ELF-1 (cell line): ENCODE data around the gene PTPN4.

ENCODE experiments used
- DNase-seq: peaks from one replicate; pipeline ENCODE4 v3.0.0-alpha.2; 2016; ENCODE audit warnings: low read depth, low spot score

Gene PTPN4

DNA sequence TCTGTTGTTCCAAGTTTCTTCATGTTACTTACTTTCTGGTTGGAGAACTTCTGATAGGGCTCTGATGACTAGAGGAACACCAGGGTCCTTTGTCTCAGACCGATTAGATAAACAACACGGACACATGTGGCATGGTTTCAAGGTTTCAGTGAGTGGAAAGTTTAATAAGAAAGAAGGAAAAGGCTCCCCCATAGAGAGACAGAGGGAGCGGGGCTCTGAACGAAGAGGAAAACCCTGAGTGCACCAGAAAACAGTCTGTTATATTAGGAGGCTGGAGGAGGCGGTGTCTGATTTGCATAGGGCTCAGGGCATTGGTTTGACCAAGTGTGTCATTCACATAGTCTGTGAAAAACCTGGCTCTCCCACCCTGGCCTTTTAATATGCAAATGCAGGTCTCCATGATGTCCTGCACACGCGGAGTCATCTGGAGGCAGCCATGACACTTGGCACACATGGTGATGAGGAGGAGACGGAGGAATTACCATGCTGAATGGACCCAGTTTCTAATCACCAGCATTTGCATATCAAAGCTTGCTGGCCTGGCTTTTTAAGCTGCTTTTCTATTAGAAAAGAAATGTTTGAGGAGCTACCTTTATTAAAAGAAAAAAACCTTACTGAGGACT, 94.2 kb downstream of the PTPN4 start:
- DNase-seq = peak; percentile 42

DNA sequence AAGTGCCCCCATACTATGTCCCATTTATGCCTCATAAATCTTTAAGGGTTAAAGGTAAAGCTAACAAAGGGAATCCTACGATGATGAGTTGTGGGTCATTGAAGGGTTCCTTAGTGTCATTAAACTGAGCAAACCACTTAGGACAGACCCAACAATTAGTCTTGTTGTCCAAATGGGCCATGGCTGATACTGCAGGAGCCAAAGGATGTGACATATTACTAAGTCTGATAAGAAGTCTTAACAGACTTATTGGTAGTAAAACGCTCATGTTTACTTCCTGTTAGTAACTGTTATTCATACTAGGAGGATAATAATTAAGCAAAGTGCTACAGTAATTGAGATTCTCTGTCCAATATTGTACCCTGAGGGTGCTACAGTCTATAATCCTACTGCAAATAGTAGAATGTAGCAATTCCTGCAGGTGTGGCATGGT, 96.8 kb downstream of the PTPN4 start:
- DNase-seq = no peak

DNA sequence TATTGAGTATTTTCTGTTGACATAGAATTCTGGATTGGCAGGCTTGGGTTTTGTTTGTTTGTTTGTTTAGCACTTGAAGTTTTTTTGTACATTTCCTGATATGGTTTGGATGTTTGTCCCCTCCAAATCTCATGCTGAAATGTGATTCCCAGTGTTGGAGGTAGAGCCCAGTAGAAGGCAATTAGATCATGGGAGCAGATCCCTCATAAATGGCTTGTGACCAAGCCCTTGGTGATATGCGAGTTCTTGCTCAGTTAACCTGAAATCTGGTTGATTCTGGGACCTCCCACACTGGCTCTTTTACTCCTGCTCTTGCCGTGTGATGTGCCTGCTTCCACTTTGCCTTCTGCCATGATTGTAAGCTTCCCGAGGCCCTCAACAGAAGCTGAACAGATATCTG, 98.0 kb downstream of the PTPN4 start:
- DNase-seq = no peak

DNA sequence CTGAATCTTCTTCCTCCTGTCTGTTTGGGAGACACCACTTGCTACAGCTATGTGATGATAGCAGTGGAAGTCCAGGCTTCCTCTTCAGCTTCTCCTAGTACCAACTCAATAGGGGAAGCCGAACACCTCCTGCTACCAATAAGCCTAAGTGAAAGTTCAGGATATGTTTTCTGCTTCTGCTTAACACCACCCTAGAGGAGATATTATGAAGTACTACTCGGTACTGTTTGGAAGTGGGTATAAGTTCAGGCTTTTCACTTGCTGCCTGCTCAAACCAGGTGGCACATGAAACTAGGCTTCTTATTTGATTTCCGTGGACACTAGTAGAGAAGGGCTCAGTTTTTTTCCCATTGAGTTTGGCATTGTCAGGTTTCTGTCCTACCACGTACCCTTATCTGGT, 99.8 kb downstream of the PTPN4 start:
- no peak for DNase-seq

DNA sequence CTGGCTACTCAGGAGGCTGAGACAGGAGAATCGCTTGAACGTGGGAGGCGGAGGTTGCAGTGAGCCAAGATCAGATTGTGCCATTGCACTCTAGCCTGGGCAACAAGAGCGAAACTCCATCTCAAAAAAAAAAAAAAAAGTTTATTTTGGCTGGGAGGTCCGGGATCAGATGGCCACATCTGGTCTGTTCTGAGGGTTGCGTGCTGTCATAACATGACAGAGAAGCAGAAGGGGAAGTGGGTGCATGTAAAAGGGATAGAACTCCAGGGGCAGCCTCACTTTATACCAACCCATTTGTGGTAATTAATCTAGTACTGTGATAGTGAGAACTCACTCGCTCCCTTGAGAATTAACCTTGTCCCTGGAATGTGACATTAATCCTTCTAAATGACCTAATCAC, 101.2 kb downstream of the PTPN4 start:
- DNase-seq = no peak

DNA sequence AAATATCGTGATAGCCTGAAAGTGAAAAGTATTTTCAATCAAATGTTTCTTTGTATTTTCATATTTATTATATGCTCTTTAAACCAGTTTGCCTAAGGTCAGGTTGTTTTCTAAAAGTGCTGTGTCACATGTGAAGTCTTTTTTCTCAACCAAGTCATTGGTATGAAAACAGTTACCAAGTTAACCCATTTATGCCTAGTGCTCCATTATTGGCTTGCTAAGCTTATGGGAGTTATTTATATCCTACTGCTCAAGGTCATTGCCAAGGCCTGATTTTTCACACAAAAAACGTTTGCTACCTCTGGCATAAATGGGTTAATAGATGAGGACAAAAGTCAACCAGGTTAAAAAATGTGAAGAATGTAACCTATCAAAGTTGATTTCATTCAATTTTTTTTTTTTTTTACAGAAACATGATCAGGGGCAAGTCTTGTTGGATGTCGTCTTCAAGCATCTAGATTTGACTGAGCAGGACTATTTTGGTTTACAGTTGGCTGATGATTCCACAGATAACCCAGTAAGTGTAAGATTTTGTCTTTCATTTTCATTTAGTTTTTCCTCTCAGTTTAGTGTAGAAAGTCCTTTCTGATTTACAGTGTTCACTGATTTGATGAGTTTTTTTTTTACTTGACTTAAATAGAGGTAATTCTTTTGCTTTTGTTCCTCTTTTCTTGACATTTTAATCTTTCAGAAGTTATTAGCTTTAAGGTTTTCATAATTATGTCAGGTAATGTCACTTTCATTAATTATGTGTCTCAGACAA, 102.6 kb downstream of the PTPN4 start:
- no peak for DNase-seq

DNA sequence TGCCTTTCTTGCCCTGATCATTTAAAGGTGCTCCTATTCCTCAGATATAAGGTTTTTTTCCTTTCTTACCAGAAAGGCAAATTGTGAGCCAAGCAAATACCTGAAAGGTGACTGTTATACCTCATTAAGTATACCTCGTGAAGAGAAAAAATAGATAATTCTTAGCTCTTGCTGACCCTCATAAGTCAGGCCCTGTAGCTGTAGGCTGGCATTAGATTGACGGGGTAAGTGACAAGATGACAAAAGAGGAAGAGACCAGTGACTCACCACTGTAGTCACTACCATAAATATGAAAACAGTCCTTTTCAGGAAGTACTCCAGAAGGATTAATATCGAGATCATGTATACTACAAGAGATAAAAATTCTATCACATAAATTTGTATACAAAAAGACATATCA, 104.6 kb downstream of the PTPN4 start:
- DNase-seq = no peak

DNA sequence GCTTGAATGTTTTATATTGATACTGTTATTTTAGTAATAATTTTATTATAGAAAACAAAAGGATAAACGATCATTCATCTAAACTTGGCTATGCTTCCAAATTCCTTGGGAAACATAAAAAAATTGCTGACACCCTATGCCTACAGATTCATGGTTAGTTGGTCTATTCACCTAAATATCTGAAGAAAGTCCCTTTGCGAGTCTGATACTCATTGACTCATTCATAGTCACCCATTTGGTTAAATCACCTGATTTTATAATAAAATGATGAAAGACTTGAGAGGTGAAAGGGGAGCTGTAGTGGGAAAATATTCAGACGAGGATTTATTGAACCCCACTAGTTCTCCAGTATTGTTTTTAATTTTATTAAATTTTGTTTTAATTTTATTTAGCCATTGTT, 112.0 kb downstream of the PTPN4 start:
- DNase-seq = no peak

DNA sequence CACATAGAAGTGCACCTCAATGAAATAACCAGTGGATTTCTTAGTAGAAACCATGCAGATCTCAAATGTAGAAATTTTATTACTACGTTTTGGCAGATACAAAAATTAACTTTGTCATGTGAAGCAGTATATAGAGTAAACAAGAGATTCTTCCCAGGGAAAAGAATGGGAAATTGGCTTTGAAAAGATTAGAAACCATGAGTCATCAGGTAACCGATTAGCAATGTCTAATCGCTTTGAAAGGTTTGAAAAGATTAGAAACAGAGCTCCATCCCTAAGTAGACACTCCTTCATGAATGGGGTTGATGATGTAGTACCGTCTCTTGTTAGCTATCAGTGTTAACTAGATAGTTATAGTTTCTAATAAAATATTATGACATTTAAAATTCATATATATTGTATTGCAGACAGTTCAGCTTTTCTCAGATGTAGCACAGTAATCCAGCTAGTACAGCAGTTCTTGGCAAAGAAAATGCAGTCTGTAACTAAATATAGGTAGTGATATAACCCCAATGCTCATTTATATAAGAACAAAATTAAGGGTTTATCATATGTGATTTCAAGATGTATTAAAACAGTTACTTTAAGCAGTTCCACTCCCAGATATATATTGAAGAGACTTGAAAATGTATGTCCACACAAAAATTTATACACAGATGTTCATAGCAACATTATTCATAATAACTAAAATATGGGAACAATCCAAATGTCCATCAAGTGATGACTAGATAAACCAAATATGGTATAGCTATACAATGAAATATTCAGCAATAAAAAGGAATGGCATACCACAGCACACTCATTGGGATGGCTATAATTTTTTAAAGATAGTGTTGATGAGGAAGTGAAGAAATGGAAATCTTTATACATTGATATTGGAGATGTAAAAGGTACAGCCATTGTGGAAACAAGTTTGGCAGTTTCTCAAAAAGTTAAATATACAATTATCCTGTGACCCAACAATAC, 113.9 kb downstream of the PTPN4 start:
- no peak for DNase-seq

DNA sequence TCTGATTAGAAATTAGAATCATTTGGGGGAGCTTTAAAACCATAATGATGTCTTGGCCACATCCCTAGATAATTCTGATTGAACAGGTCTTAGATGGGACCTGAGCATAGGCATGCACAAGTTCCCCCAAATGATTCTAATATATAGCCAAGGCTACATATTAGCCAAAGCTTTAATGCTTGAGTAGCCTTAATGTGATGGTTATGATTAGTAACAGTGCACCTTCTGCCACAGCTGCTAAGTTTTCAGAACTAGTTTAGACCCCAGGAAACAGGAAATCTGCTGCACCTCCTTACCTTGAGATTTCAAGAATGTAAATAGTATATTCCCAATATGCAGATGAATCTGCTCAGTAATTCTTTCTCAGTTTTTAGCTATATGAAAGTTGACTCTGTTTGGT, 119.8 kb downstream of the PTPN4 start:
- DNase-seq = no peak

DNA sequence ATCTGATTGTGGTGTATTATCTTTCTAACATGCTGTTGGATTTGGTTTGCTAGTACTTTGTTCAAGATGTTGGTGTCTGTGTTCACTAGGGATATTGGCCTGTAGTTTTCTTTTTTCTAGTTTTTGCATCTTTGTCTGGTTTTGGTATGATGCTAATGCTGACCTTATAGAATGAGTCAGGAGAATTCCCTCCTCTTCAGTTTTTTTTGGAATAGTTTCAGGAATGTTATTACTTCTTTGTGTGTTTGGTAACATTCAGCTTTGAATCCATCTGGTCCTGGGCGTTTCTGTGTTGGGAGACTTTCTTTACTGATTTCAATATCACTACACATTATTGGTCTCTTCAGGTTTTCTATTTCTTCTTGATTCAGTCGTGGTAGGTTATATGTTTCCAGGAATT, 129.0 kb downstream of the PTPN4 start:
- DNase-seq = no peak

DNA sequence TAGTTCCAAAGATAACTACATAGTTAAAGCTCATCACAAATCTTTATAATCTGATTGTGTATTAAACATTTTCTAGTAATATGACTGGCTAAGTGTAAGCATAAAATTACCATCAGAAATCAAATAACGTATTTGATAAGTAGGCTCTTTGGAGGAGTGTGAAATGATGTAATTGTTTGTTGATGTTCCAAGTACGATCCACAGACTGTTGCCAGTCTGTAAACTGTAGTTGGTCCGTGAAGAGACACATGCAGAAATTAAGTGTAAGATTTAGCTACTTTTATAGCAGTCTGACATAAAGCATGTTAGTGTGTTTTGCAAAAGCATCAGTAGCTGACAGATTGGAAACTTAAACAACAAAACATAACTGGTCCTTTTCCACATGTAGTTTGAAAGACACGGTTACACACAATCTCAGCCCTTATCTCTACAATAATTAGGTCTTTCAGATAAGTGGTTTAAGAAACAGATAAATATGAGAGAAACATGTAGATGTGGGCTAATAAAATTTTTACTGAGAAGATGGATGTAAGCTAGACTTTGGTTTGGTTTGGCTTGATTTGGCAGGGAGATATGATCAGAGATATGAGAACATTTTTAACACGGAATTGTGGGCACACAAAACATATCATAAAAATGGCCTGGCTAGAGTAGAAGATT, 138.1 kb downstream of the PTPN4 start:
- no peak for DNase-seq

DNA sequence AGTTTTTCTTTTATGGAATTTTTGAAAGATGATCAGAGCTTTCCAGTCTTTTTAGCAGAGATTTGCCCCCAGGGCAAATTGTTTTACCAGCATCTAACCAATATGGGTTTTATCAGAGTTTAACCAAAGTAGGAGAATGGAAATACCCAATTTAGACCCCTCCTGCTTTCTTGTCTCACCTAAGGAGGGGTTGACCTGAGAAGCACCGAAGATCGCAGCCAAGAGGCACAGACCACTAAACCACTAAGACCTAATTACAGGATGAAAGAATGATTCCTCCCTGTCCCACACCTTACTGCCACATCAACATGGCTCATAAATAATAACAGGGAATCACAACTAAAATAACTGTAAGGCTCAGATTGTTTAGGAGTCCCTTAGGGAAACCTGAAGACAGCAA, 141.3 kb downstream of the PTPN4 start:
- no peak for DNase-seq

DNA sequence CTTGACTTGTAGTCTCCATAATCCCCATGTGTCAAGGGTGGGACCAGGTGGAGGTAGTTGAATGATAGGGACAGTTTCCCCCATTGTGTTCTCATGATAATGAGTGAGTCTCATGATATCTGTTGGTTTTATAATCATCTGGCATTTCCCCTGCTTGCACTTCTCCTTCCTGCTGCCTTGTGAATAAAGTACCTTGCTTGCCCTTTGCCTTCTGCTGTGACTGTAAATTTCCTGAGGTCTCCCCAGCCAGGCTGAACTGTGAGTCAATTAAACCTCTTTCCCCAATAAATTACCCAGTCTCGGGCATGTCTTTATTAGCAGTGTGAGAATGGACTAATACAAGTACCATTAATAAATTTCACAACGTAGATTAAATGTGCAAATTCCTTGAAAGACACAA, 150.8 kb downstream of the PTPN4 start:
- no peak for DNase-seq

DNA sequence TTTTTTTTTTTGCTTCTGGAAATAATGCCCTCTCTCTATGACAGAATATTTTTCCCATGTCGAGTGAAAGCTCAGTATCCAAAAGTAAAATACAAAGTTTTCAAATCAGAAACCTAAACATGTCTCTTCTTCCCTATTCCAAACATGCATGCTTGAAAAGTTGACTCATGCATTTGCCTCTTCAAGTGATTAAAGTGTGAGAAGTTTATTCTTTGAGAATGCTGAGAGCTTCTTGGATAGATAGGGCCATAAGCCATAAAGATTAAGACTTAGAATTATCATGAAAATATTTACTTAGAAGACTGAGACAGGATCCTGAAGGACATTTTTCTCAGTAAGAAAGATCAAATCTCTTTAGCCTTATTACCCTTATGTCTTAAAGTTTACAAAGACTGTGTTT, 154.5 kb downstream of the PTPN4 start:
- DNase-seq = no peak

DNA sequence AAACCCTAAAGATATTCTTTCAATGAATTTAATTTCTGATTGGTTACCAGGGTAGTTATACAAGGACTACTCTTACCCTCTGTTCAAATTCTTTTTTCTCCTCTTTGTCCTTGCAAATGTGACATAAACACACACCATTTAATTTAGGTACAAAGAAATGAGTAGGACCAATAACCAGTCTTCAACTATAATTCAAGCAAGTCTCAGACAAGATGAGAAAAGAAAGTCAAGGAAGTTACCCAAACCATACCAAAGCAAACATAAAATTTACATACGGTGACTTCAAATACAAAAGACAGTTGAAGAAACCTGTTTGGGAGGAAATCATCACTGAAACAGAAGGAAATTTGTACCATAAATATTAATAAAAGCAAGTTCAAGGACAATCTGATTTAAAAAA, 162.1 kb downstream of the PTPN4 start:
- no peak for DNase-seq

DNA sequence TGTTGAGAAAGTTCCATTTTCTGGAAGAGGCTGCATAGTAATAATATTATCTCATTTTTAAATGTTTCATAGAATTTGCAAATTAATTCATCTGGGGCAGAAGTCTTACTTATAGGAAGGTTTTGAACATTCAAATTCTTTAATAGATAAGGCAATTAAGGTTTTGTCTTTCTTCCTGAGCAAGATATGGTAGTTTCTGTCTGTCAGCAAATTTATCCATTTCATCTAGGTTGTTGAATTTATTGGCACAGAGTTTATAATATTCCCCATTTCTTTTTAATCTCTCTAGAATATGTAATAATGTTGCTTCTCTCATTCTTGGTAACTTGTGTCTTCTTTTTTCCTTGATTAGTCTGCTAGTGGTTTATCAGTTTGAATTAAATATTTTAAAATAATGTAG, 163.0 kb downstream of the PTPN4 start:
- DNase-seq = no peak

DNA sequence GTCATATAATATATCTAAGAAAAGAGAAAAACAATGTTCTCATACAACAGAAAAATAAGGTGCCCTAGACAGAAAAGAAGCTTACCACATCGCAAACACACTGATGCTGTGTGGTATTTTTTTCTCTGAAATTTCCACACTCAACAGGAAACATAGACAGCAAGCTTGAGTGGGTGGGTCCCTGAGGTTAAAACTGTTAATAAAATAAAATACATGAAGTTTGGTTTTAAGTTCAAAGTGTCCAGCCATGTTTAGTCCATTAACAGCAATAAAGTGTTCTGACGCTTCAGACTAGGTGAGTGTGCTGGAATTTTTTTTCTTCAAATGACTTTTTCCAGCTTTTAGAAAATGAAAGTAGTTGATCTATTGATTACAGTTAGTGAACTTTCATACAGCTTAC, 169.8 kb downstream of the PTPN4 start:
- DNase-seq = no peak

DNA sequence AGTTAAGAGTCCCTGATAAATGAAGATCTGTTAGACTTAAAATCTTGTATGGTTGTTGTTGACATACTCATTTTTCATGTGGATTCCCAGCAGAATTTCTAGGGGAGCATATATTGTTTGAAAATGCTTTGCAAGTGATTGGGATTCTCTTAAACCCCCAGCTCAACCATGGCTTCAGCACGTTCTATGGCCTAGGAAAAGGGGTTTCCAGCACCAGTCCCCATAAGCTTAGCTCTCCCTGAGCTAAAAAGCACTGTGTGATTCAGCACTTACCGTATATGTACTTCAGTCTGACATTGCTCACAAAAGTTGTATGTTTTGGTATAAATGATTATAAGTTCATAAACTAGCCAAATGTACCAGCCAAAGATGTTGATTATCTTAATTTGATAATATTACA, 173.1 kb downstream of the PTPN4 start:
- DNase-seq = no peak

DNA sequence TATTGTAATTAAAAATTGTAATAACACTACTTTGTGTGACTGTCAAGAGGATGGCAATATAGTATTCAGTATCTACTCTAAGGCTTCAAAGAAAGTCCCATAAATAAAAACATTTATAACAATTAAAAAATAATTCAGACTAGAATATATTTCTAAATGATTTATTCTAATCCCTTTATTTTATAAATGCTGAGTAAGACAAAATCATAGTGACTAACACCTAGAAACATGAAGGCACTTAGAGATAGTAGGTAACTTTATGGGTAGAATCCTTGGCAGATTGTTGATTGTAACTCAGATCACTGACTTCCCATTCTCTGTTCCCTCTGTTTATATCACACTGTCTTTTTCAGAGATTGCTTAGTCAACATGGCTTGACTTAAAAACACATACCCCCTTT, 174.6 kb downstream of the PTPN4 start:
- no peak for DNase-seq

DNA sequence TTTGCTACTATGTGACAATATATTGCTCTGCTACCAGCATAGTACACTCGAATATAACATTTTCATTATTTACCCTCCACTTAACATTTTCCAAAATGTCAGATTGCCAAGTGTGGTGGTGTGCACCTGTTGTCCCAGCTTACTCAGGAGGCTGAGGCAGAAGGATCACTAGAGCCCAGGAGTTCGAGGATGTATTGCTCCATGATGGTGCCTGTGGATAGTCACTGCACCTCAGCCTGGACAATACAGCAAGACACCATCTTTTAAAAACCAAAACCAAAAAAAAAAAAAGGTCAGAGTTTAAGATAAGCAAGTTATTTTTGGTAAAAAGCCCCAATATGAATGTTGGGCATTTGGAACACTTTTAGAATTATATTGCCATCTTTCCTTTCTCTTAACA, 178.0 kb downstream of the PTPN4 start:
- DNase-seq = no peak

DNA sequence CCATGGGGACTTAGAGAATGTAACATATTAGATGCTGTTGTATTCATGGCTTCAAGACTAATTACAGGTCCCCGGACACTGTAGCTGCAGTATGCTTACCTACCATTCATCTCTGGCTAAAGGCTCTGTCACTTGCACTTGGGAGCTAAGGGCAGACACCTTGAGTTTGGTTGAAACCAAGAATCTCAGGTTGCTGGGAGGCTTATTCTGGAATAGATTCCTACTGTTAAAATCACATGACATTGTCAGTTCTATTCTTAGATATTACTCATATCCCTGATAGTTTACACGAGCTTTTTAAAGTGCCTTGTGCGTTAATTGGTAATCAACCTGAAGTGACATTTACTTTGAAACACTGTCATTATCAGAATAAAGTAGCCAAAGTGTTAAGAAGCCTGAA, 180.2 kb downstream of the PTPN4 start:
- no peak for DNase-seq
